Right renal pelvis (tissue), 4 donors: ENCODE data around the gene IFI30. TPM values are rescaled to one million over a fixed set of nuclear protein-coding genes. Genes with fewer than 3 reads are reported as not detected.
"Not testable (repeated sequence)": the region's sequence is repeated elsewhere in the genome, so short reads cannot be mapped to it uniquely, and the experiment has no call there.

ENCODE experiments used
- DNase-seq, 4 donors: peaks; one replicate each; pipeline ENCODE4 v3.0.0-alpha.2; 2013; ENCODE audit warnings: low read depth in 4 of 4, low spot score in 3 of 4, missing footprints in 1 of 4
- polyA plus RNA-seq, 4 donors: library from polyadenylated mRNA; unstranded; fragments of 120-200 nt; gene quantifications; one replicate each; pipeline ENCODE4 v1.2.1, GENCODE V29; 2013; ENCODE audit not compliant: insufficient read length in 4 of 4

The IFI30 gene
- polyA plus RNA-seq, 4 donors: 14.7 to 21.6 (median 16.5) TPM

GRCh38 chr19:18196511-18196845 is 22.9 kb downstream of the IFI30 start:
- DNase-seq: no peak

- DNase-seq: no peak
Observed at GRCh38 chr19:18197306-18197705, 23.7 kb downstream of the IFI30 start.

GRCh38 chr19:18197941-18198340 is 24.3 kb downstream of the IFI30 start:
- DNase-seq: no peak

- no peak for DNase-seq
Observed at GRCh38 chr19:18198374-18198773, 24.8 kb downstream of the IFI30 start.

GRCh38 chr19:18202397-18202777 is 28.8 kb downstream of the IFI30 start:
- DNase-seq: no peak

DNA sequence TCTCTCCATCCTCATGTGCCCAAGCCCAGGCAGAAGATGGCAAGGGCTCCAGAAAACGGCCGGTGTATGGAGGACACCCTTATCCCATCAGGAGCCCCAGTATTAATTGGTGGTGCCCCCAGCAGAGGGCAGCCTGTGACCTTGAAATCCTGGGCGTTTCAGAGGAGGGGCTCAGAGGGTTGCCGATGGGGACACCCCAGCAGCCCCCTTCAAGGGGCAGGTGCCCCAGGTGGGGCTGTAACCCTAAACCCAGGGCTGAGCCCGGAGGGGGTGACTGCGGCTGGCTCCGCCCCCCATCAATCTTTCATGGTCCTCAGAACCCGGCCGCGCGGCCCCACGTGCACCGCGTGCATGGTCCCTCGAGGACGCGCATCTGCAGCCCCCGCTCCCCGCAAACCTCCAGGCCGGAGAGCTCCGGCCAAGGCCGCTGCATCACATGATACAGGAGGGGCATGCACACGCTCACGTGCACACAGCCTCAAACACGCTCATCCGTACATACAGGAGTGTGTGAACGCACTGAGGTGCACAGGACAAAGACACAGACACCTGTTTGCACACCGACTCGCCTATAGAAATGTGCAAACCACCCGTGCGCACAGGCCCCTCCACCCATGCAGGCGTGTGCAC is 29.3 kb downstream of the IFI30 start:
- no peak for DNase-seq

DNA sequence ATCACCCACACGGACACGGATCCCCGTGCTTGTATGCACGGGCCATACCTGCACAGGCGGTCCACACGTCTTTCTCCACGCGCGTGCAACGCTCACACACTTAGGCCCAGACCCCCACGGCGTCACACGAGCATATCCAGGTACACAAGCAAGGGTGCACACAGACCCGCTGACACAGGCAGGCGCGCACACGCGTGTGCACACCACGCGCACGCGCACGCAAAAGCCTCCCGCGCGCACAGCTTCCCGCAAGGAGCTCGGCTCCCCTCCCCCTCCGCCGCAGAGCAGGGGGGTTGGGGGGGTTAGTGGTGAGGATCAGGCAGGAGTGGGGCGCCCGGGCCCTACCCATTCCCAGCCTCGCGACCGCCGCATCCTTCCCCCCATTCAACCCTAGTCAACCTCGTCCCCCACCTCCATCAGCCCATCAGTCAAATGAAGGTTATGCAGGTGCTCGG is 29.8 kb downstream of the IFI30 start:
- DNase-seq: no peak

- DNase-seq: peak; percentile 100
Observed at GRCh38 chr19:18203863-18204393, 30.3 kb downstream of the IFI30 start, which contains the start of gene RAB3A. Gene RAB3A, minus strand, starts transcription at chr19:18204042. Its CDS starts 1,302 bp downstream, at chr19:18202740.

- peak; percentile 83 to 87 (median 86) for DNase-seq
Observed at GRCh38 chr19:18204394-18205199, 31.0 kb downstream of the IFI30 start.

- DNase-seq: no peak
Observed at GRCh38 chr19:18205200-18205892, 31.7 kb downstream of the IFI30 start.

DNA sequence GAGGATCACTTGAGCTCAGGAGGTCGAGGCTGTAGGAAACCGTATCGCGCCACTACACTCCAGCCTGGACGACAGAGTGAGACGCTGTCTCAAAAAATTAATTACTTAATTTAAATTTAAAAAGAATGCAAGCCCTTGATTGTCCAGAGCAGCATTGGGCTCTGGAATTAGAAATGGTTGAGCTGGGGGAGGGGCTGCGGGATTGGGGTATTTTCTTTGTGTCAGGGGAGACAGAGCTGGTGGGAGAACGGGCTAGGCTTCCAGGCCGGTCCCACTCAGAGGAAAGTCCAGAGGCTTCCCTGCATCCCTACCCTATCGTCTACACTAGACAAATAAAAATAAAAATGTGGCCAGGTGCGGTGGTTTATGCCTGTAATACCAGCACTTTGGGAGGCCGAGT is 32.4 kb downstream of the IFI30 start:
- no peak for DNase-seq

DNA sequence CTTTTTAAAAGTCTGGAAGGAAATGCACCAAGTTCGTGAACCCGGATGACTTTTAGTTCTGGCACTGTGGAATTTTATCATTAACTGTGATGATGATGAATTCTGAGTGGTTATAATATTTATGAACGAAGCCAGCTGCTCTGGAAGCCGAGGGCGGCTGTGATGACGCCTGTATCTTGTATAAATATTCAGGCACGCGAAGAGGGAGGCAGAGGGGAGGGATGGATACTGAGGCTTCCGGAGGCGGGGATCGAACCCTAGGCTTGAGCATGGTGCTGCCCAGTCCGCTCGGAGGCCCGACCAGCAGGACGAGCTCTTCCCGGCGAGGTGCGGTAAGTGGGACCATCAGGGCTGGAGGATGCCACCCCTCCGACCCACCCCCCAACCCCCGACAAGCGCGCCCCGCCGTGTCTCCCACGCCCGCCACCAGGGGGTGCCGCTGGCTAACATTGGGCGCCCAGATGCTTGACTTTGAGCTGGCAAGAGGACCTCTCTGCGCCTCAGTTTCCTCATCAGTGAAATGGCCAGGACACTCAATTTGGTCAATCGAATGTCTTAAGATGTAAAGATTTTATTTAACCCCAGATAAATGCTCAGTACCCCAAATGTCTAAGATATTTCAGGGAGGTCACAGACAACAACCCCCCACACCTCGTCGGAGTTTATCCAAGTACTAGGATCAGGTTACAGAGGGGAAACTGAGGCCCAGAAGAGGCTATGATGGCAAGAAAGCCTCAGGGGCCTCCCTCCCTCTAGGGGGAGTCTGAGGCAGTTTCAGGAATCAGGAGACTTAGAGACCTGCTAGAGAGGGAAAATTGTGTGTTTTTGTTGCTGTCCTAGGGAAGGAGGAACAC is 34.7 kb downstream of the IFI30 start:
- DNase-seq: no peak

DNA sequence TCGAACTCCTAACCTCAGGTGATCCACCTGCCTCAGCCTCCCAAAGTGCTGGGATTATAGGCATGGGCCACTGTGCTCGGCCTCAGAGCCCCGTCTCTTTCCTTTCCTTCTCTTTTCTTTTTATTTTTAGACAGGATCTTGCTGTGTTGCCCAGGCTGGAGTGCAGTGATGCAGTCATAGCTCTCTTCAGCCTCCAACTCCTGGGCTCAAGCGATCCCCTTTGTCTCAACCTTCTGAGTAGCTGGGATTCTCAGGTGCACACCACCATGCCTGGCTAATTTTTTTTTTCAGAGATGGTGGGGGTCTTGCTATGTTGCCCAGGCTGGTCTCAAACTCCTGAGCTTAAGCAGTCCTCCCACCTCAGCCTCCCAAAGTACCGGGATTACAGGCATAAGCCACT is 36.3 kb downstream of the IFI30 start:
- DNase-seq: not testable (repeated sequence)

DNA sequence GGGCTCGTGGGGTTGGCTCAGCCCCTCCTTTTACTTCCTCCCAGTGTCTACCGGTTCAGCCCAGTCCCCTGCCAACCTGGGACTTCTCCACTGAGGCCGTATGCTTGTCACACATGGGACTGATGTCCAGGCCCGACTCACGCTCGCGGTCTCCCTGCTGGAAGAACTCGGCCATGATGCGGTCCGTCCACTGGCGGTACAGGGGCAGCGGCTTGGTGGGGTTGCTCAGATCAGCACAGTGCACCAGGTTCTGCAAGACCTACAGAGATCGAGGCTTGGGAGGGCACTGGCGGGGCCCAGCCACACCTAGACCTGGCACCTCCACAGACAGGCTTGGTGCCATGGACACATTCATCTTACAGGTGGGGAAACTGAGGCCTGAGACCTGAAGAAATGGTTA is 38.1 kb downstream of the IFI30 start:
- no peak for DNase-seq

- DNase-seq: no peak
Observed at GRCh38 chr19:18214779-18215433, 41.3 kb downstream of the IFI30 start.

- DNase-seq: no peak
Observed at GRCh38 chr19:18216789-18217188, 43.2 kb downstream of the IFI30 start.

DNA sequence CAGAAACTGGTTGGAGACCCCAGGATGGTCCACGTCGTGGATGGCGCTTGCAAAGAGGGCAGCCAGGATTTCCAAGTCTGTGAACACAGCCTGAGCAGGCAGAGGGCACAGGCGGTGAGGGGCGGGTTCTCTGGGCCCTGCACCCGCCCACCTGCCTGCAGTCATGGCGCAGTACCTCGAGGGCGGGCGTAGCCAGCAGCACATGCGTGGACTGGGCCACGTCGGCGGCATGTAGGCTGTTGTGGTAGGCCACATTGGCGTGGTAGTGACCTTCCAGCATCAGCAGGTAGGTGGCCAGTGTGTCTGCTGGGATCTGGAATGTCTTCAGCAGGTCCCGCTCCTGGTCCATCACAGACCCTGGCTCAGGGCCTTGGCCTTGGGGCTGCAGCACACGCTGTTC is 44.5 kb downstream of the IFI30 start:
- no peak for DNase-seq

DNA sequence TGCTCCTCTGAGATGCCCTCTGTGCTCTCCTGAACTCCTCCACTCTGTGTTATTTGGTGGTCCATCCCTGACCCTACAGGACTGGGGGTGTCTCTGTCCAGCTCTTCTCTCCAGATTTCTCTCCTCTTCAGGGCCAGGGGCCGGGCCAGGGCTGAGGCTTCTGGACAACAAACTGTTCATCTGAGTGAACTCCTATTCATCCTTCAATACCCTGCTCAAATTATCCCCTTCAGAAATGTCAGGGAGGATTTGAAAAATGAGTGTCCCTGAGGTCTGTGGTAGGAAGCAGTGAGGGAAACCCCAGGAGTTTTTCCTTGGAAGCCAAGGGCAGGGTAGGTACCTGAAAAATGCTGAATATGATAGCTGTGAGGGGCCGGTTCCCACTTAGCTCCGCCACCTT is 45.0 kb downstream of the IFI30 start:
- no peak for DNase-seq

GRCh38 chr19:18219911-18220631 is 46.5 kb downstream of the IFI30 start:
- DNase-seq: no peak
